ENCODE data around the gene GSK3B. TPM values are rescaled to one million over a fixed set of nuclear protein-coding genes. Genes with fewer than 3 reads are reported as not detected.

GSK3B gene
- total and polyA plus RNA-seq, 10 of the 15 experiments (the other 5 are each of a cell fraction or from before 2014, with no cell fraction given), result 8.5 to 49.8 (median 25.5) TPM

GRCh38 chr3:119885746-119886530, 208.3 kb downstream of the GSK3B start (continued):
- no peak for TF ChIP-seq BCL3 (IDR thresholded peaks at IDR 0.05; ENCODE audit: borderline replicate concordance, insufficient read depth, low read depth, low read length, poor library complexity, severe bottlenecking)
- TF ChIP-seq ESRRA (IDR thresholded peaks at IDR 0.05; ENCODE audit: low read length), result no peak
- TF ChIP-seq SUPT20H (IDR thresholded peaks at IDR 0.05; ENCODE audit: borderline replicate concordance, control insufficient read depth, low read depth, low read length), result no peak

- no TSS peak for BruUV-seq (replicated peaks)
- TF ChIP-seq EP300 (IDR thresholded peaks at IDR 0.05; ENCODE audit: borderline replicate concordance in 1 of 2, control insufficient read depth in 1 of 2, low read depth in 2 of 2, low read length in 2 of 2) (no peak), SMAD1 (IDR thresholded peaks at IDR 0.05; ENCODE audit: low read depth, partially characterized antibody) (no peak), ATF3 (IDR thresholded peaks at IDR 0.05; ENCODE audit: borderline replicate concordance, extremely low read depth, low read depth, low read length) (no peak), MTA3 (IDR thresholded peaks at IDR 0.05; ENCODE audit: borderline replicate concordance, low read length) (no peak), RB1 (IDR thresholded peaks at IDR 0.05; ENCODE audit: borderline replicate concordance) (no peak), MYC (IDR thresholded peaks at IDR 0.05; ENCODE audit: insufficient read depth, insufficient read length, insufficient replicate concordance, low read length, severe bottlenecking) (no peak), SRF (IDR thresholded peaks at IDR 0.05; ENCODE audit: low read depth in 2 of 2, low read length in 2 of 2) (no peak), IRF3 (IDR thresholded peaks at IDR 0.05) (no peak), STAT3 (IDR thresholded peaks at IDR 0.05; ENCODE audit: low read depth, low read length) (no peak), SPI1 (IDR thresholded peaks at IDR 0.05; ENCODE audit: borderline replicate concordance, insufficient read depth, low read depth, low read length) (no peak), ZNF207 (IDR thresholded peaks at IDR 0.05; ENCODE audit: borderline replicate concordance) (no peak), POLR2AphosphoS5 (IDR thresholded peaks at IDR 0.05; ENCODE audit: low read length) (no peak), TBL1XR1 (IDR thresholded peaks at IDR 0.05; ENCODE audit: low read depth, low read length) (no peak), PAX8 (IDR thresholded peaks at IDR 0.05) (no peak), SUPT20H (IDR thresholded peaks at IDR 0.05; ENCODE audit: borderline replicate concordance, control insufficient read depth, low read depth, low read length) (no peak)
Measured at GRCh38 chr3:119884161-119884557, 210.1 kb downstream of the GSK3B start.

More at GRCh38 chr3:119884161-119884557, 210.1 kb downstream of the GSK3B start:
- H4K20me1 ChIP-seq (ENCODE audit: control insufficient read depth, insufficient read depth), result no peaks in the 10 kb centered on the region
- ChIA-PET SMC1A (ENCODE audit: uncharacterized antibody, unreplicated experiment) (interaction anchor here (1.5 kb wide), 1 partner anchor 20 kb away, joined by 3 read pairs; no protein-coding TSS in a partner anchor), CTCF (interaction anchor here (1.5 kb wide), 1 partner anchor 264 kb away, joined by 3 read pairs; no protein-coding TSS in a partner anchor), RAD21 (ENCODE audit: unreplicated experiment) (no interaction called here), POLR2A (no interaction called here)
- WGBS (ENCODE audit: insufficient coverage, insufficient replicate concordance, low lambda C conversion rate, missing lambda C conversion rate), result 99% methylated on average over 4 of the region's 4 CpGs
- H3K36me3 ChIP-seq (ENCODE audit: control insufficient read depth in 2 of 2, insufficient read depth in 2 of 2, low read length in 1 of 2), result peaks cover 0 to 3% of the 10 kb centered on the region in 2 experiments; a peak in 2 of 4 replicates
- H3K9me3 ChIP-seq (replicated peaks; ENCODE audit: control insufficient read depth, insufficient read depth, low read length), result peaks cover 4% of the 10 kb centered on the region
- H3K27me3 ChIP-seq (replicated peaks in 1 of 2; ENCODE audit: control insufficient read depth in 2 of 2, insufficient read depth in 2 of 2, low read length in 1 of 2), result no peaks in the 10 kb centered on the region
- FAIRE-seq (no peak), ATAC-seq (no peak), DNase-seq (ENCODE audit: low read depth, low spot score) (no peak)
- H3K27ac ChIP-seq (ENCODE audit: control insufficient read depth, insufficient read depth), result no peak overlapping the region
- in situ Hi-C loops (cut with MboI) (no loop called here), intact Hi-C loops (cut with micrococcal nuclease; ENCODE audit: unreplicated experiment) (no loop called here)
- H2AFZ ChIP-seq (ENCODE audit: control insufficient read depth, low read depth, low read length), result no peak overlapping the region
- no peaks in the 10 kb centered on the region for H3K79me2 ChIP-seq (ENCODE audit: control insufficient read depth, insufficient read depth, low read length)
- H3K4me3 ChIP-seq, result no peak overlapping the region
- H3K4me2 ChIP-seq (ENCODE audit: control insufficient read depth, insufficient read depth), result no peak overlapping the region
- H3K9ac ChIP-seq (ENCODE audit: control insufficient read depth, insufficient read depth, low read length), result no peak overlapping the region
- no peaks in the 10 kb centered on the region for H3K4me1 ChIP-seq (ENCODE audit: control insufficient read depth, insufficient read depth, low read length)
